NCI-H524 (cell line): ENCODE results near the gene POLD3.
"Not testable (repeated sequence)": the region's sequence is repeated elsewhere in the genome, so short reads cannot be mapped to it uniquely, and the experiment has no call there.

Experiments
- DNase-seq, 2 experiments: peaks; one replicate each; lab custom pipeline; 2025; lab: John Stamatoyannopoulos, UW

Gene POLD3

GRCh38 chr11:74637700-74638099, 45.3 kb downstream of the POLD3 start:
- no peak for DNase-seq

GRCh38 chr11:74638869-74639268, 46.5 kb downstream of the POLD3 start:
- DNase-seq = peak; percentile 14 to 71

DNA sequence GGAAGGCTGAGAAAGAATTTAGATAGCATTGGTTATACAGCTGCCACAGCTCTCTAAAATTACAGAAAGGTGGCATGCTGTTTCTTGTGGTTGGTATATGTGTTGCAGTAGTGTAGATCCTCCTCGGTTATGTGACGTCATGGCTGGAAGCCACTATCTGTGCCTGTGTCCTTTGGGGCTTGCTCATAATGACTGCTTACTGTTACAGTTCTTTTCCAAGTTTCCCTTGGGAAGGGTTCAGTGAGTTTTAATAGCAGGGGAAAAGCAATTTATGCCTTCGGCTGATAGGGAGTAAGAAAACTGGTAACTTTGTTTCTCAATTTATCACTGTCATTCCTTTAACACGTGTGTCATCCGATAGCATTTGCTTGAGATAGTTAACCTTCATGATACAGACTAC, 47.2 kb downstream of the POLD3 start:
- DNase-seq = no peak

GRCh38 chr11:74641289-74641688, 48.9 kb downstream of the POLD3 start:
- DNase-seq = no peak

- no peak for DNase-seq
Measured at GRCh38 chr11:74641905-74642304, 49.5 kb downstream of the POLD3 start.

DNA sequence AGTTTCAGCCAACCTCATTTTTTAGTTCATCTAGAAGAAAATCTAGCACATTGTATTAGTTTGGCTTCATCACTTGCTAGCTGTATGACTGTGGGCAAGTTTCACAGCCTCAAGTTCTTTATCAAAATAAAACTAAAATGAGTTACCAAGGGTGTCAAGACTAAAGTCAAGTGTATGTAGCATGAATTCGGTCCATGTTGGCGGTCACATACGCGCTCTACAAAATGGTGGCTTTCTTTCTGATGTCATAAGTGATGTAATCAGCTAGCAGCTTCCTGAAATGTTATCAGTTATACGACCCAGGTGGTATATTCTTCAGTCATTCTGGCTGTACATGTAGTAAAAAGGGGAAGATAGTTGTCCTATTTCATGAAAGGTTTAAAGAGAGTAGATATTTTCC, 50.5 kb downstream of the POLD3 start:
- no peak for DNase-seq

DNA sequence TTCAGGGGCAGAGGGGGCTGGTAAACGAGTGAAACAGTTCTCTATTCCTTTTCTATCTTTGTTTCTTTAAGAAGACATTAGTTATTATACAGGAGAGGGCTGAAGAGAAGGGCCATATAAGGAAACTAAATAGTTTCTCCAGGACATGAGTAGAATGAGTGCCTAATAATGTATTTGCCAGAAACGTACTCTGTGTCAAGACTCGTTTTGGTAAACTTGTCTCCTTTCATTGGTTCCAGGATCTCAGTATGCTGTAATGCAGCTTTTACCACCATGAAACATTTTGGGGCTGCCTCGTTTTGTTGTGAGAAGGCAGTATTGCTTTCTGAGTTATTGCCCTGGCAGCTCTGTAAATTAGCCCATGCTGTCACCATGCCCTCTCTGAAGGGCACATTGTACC, 51.7 kb downstream of the POLD3 start:
- DNase-seq = no peak

DNA sequence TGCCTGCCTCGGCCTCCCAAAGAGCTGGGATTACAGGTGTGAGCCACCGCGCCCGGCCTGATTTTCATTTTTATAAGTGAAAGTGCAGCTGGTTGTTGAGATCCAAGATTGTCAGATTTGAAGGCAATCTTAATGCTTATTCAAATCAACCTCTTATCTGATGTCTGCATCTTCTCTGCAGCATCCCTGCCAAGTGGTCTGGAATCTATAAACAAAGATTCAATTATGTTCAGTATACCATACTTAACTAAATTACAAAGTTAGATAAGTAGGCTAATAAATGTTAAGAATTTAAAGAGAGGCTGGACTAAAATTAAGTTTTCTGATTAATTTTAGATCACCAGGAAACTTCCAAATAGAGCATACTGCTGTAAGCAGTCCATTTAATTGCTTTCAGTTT, 53.8 kb downstream of the POLD3 start:
- no peak for DNase-seq

GRCh38 chr11:74646954-74647353, 54.6 kb downstream of the POLD3 start:
- DNase-seq = no peak

GRCh38 chr11:74647404-74647803, 55.0 kb downstream of the POLD3 start:
- DNase-seq = no peak

DNA sequence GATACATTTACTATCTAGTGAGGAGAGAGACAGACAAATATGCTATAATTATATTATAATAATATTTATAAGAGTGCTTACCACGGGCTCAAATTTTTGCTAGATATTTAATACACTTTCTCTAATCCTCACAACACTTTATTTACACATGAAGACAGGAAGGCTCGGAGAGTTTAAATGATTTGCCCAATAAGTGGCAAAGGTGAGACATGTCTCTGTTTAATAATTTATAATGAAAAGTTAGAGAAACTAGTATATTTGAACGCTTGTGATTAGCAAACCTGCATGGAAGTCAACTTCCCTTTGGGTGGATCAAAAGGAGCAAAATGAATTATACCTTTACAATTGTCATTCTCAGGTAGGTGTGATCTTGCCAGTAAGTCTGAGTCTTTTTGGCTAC, 55.4 kb downstream of the POLD3 start:
- DNase-seq = no peak

GRCh38 chr11:74648894-74649293, 56.5 kb downstream of the POLD3 start:
- no peak for DNase-seq

GRCh38 chr11:74650498-74650897, 58.1 kb downstream of the POLD3 start:
- no peak for DNase-seq

- DNase-seq = no peak
Measured at GRCh38 chr11:74654976-74655375, 62.6 kb downstream of the POLD3 start.

GRCh38 chr11:74659124-74659523, 66.7 kb downstream of the POLD3 start:
- not testable (repeated sequence) for DNase-seq

- DNase-seq = no peak
Measured at GRCh38 chr11:74662487-74663103, 70.2 kb downstream of the POLD3 start.

DNA sequence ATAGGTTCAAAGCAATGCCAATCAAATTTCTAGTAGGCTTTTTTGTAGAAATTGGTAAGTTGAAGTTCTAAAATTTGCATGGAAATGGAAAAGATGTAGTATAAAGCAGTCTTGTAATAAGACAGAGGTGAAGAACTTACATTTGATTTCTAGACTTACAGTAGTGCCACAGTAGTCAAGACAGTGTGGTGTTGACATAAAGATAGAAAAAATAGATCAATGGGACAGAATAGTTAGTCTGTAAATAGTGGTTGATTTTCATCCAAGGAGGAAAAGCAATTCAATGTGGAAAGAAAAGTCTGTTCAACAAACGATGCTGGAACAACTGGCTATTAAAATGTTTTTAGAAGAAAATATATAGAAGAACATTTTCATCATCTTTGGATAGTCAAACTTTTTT, 70.9 kb downstream of the POLD3 start:
- DNase-seq = no peak

GRCh38 chr11:74669211-74670160, 77.1 kb downstream of the POLD3 start:
- no peak for DNase-seq

GRCh38 chr11:74670171-74670570, 77.8 kb downstream of the POLD3 start:
- no peak for DNase-seq

- DNase-seq = no peak
Measured at GRCh38 chr11:74671520-74672196, 79.3 kb downstream of the POLD3 start.

GRCh38 chr11:74672332-74672955, 80.1 kb downstream of the POLD3 start:
- DNase-seq = no peak

DNA sequence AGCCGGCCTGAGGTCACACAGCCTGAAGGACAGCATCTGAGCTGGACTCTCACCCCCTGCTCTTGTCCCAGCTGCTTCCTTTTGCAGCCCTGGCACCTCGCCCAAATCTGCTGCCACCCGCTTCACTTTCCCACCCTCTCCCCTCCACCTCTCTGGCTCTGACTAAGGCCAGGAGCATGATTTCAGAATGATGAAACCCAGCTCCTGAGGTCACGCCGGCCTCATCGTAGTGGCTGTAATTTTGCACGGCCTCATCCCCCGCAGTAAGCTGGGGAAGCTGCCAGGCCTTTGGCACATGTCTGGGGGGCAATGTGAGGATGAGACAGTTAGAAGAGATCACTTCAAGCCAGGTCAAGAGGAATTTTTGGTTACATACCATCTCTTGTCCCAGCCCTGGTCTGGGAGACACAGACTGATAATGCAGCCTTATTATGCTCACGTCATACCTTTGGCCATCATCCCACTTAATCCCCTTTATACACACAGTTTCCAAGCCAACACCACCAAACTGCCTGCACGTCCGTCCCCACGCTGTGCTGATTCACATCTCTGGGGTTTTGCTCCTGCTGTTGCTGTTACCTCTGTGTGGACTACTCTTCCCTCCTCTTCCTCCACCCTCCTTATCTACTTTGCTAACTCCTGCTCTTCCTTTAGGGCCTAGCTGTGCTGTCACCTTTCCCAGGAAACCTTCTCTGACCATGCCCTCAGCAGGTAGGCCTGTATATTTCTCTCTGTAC, 80.7 kb downstream of the POLD3 start:
- DNase-seq = no peak
